GM11168 (cell line): Measurements from ENCODE around the gene EEF2KMT.
"Not testable (repeated sequence)": the region's sequence is repeated elsewhere in the genome, so short reads cannot be mapped to it uniquely, and the experiment has no call there.

ENCODE experiments used
- in situ Hi-C: fragments of 300-500 bp; cut with MboI; formaldehyde crosslinking; loops from one replicate; pipeline ENCODE4 v1.12.0; 2022; ENCODE audit warnings: low sequenced_read_pairs; ENCODE audit not compliant: unreplicated experiment

Gene EEF2KMT

GRCh38 chr16:5044581-5044980, 53.0 kb downstream of the EEF2KMT start:
- in situ Hi-C loops: not testable (repeated sequence)

GRCh38 chr16:5044011-5044540, 53.5 kb downstream of the EEF2KMT start:
- in situ Hi-C loops: no loop called here

GRCh38 chr16:5042574-5043171, 54.9 kb downstream of the EEF2KMT start:
- in situ Hi-C loops: no loop called here

- in situ Hi-C loops: no loop called here
These were observed 55.9 kb downstream of the EEF2KMT start for GRCh38 chr16:5041600-5042133.

GRCh38 chr16:5040451-5040850, 57.1 kb downstream of the EEF2KMT start:
- in situ Hi-C loops: no loop called here

- in situ Hi-C loops: no loop called here
These were observed 61.1 kb downstream of the EEF2KMT start for GRCh38 chr16:5036228-5037156.

- in situ Hi-C loops: no loop called here
These were observed 61.7 kb downstream of the EEF2KMT start for GRCh38 chr16:5035909-5036227.
